AG09319 (cell line): ENCODE measurements around the gene POMT2.

Experiments
- DNase-seq: peaks from one replicate; pipeline ENCODE4 v3.0.0-alpha.2; 2010; ENCODE audit warnings: low read depth; ENCODE audit errors: extremely low read depth
- TF ChIP-seq, protein P1 (sequence below): IDR thresholded peaks from 2 replicates; pipeline ENCODE4 v1.5.1; 2011; ENCODE audit warnings: low read depth, mild to moderate bottlenecking, inconsistent platforms, low read length, moderate library complexity

The POMT2 gene

DNA sequence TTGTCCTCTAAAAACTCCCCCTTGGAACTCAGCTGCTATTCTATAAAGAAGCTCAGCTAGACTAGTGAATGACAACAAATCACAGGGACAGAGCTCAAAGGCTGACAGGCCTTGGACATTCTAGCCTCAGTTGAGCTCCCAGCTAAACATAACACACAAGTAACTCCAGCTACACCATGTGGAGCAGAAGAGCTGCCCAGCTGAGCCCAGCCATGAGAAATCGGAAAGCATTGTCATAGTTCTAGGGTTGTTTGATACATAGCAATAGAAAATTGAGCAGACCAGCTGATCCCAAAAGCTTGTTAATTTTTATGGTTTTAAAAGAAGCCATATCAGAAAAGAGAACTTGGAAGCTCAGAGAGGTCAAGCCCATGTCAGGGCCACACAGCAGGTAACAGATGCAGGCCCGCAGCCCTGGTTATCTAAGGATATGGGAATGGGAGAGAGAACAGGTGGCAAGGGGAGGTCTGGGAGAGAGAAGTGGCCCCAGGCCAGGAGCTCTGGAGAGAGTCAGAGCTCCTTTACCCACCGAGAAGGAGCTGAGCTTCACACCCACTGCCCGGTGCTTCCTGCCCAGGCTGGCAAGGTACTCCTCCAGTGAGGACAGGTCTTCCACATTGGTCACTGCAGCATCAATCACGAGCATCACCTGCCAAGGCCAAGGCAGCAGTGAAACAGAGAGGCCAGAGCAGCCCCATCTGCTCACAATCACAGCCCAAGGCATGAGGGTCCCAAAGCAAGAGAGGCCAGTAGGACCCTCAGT is 52.6 kb downstream of the POMT2 start:
- DNase-seq: no peak
- TF ChIP-seq, protein P1, sequence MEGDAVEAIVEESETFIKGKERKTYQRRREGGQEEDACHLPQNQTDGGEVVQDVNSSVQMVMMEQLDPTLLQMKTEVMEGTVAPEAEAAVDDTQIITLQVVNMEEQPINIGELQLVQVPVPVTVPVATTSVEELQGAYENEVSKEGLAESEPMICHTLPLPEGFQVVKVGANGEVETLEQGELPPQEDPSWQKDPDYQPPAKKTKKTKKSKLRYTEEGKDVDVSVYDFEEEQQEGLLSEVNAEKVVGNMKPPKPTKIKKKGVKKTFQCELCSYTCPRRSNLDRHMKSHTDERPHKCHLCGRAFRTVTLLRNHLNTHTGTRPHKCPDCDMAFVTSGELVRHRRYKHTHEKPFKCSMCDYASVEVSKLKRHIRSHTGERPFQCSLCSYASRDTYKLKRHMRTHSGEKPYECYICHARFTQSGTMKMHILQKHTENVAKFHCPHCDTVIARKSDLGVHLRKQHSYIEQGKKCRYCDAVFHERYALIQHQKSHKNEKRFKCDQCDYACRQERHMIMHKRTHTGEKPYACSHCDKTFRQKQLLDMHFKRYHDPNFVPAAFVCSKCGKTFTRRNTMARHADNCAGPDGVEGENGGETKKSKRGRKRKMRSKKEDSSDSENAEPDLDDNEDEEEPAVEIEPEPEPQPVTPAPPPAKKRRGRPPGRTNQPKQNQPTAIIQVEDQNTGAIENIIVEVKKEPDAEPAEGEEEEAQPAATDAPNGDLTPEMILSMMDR: no peak

DNA sequence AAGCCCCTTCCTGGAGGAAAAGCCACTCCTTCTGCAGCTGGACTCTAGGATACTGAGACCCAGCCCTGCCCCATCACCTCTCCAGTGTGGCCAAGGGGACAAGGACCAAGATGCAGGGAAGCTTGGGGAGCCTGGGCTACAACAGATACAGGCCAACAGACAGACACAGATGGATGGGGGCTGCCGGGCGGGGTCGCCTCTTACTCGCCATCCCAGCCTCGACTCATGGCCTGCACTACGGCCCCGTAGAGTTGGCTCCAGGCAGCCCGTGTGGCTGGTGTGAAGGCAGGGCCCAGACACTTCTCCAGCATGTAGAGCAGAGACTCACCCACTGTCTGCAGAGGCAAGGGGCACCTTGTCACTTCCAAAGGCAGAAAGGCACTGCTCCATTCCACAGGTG is 54.3 kb downstream of the POMT2 start:
- TF ChIP-seq, protein P1: no peak
- no peak for DNase-seq

DNA sequence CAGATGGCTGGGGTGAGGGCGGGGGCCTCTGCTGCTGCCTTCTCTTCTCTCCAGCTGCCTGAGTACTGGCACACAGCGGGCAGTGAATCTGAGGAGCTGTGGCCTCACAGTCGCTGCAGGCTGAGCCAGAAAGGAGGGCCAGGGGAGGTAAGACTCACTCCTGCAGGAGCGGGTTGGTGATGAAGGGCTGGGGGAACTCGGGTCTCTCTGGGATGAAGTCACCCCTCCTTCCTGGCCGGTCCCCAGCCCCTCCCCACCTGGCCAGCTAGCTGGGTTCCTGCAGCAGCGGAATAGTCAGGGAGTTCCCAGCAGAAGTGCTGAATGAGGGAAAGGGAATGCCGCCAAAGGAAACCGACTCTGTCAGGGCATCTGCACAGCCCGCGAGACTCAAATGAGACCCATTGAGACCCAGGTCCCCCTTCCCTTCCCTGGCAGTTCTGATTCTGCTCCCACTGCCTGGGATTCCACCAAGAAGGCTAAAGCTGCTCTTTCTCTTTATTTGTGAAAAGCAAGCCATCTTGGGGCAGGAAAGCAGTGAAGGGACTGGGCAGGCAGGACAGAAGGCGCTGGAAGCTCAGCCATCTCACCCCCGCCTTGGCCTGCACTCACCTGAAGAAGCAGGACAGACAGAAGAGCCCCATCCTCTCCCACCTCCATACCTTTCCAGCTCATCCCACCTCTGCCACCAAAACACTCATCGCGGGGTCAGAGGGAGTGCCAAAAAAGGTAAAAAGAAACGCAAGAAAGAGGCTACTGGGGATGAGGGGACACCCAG is 54.9 kb downstream of the POMT2 start:
- no peak for DNase-seq
- TF ChIP-seq, protein P1: no peak

DNA sequence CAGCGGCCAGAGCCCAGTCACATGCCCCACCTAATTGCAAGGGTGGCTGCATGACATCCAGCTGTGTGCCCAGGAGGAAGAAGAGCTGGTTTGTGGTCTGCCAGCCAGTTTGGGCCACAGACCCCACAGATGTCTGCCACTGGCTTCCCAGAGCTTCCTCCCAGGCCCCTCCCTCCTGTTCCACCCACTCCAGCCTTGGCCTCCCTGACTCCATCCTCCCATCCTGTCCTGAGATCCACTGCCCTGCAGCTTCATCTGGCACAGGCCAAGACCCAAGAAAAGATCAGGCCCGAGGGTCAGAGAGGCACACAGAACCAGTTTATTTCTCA is 55.5 kb downstream of the POMT2 start:
- no peak for DNase-seq
- TF ChIP-seq, protein P1: no peak

DNA sequence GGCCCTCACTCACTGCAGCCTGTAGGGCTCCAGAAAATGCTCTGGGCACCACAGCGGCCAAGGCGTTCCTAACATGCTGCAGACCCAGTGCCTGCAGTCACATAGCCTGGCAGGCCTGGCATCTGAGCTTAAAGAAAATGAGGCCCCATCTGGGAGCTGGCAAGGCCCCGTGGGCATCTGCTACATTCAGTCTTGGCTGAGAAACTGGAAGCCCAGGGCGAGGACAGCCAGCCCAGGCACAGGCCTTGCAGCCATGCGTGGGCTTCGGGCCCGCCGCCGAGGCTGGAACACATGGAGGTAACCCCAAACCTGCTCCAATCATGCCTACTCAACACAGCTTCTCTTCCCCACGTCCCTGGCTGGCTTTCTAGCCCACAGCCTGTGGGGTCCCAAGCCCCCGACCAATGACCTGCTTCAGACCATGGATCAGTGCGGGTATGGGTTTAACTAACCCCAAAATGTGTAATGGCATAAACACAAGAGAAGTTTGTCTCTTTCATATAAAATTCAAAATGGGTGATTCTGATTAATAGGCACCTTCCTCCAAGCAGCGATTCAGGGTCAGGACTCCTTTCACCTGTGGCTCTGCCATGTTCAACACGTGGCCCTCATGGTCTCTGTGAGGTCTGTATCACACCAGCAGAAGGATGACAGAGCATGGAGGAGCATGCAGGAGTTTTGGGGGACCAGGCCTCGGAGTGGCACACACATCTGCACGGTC is 56.1 kb downstream of the POMT2 start:
- no peak for DNase-seq
- TF ChIP-seq, protein P1: no peak

DNA sequence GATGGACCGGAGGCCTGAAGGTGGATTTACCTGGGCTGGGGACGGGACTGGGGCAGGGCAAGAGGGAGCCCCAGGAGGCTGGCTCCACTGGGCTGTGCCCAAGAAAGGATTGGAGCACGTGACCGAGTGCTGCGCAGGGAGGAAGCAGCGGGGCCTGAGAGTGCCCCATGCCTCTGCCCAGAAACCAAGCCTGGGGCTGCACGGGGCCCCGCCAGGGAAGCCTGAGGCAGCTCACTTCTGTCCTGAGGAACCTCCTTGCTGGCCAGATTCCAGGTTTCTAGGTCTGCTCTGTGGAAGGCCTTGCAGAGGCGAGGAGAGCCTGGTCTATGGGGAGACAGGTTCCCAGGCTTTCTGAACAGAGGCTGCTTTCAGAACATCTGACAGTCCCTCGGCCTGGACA is 60.1 kb downstream of the POMT2 start:
- TF ChIP-seq, protein P1: no peak
- DNase-seq: no peak

DNA sequence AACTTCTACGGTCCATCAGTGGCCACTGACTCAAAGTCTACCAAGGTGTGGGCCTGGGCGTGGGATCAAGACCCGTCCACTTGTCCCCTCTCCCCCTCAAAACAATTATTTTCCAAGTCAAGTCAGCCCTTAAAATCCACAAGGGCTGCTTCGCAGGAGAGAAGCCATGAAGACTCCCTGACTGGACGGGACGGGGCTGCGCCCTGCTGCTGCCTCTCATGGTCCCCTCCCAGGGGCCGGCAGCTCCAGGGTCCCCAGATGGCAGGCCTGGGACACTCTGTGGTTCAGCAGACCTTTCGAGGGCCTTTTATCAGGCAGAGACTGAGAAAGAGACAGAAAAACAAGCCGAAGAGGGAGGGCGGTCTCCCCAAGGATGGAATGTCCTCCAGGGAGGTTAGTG is 60.5 kb downstream of the POMT2 start:
- TF ChIP-seq, protein P1: no peak
- no peak for DNase-seq
